ENCODE data around the gene TMSB4X.

- TF ChIP-seq CTCF (optimal IDR thresholded peaks at IDR 0.05 in 1 of 3, IDR thresholded peaks at IDR 0.05 in 1 of 3, conservative IDR thresholded peaks at IDR 0.05 in 1 of 3; ENCODE audit: extremely low read depth in 1 of 3, insufficient read depth in 2 of 3, low read length in 3 of 3): no peak
- no peak for TF ChIP-seq EZH2 (IDR thresholded peaks at IDR 0.05; ENCODE audit: low read length)
Observed at GRCh38 chrX:12958059-12958458, 16.9 kb upstream of the TMSB4X start.
